K562 (cell line): ENCODE data around the gene SYNGR1. TPM values are rescaled to one million over a fixed set of nuclear protein-coding genes. Genes with fewer than 3 reads are reported as not detected.
A peak's percentile ranks its signal among the peaks of the same experiment; 100 is the strongest.

Source experiments
- ARNT ChIP-seq, 2 experiments: fragments of 450-650 bp; IDR thresholded peaks; 2 replicates each; pipeline ENCODE4 v1.6.1; 2016; ENCODE audit warnings: mild to moderate bottlenecking in 1 of 2
- CCNT2 ChIP-seq: IDR thresholded peaks from 2 replicates; pipeline ENCODE4 v1.6.1; 2011; ENCODE audit warnings: borderline replicate concordance, low read depth, mild to moderate bottlenecking, moderate library complexity, mixed read lengths, low read length; ENCODE audit not compliant: insufficient read length; ENCODE audit errors: extremely low read depth
- COPS2 ChIP-seq: fragments of 450-650 bp; conservative IDR thresholded peaks from 2 replicates; pipeline ENCODE4 v1.6.1; 2016; ENCODE audit warnings: mild to moderate bottlenecking, moderate library complexity
- CREM ChIP-seq: IDR thresholded peaks from 2 replicates; pipeline ENCODE4 v1.6.1; 2014; ENCODE audit warnings: antibody characterized with exemption, low read depth
- ELF1 ChIP-seq: fragments of 200-800 bp; sonication (Bioruptor generic); IDR thresholded peaks from 2 replicates; pipeline ENCODE4 v1.6.1; 2016; ENCODE audit warnings: missing genetic modification characterization, missing compliant biosample characterization
- HDAC6 ChIP-seq: IDR thresholded peaks from 2 replicates; pipeline ENCODE4 v1.6.1; 2012; ENCODE audit warnings: low read depth, mild to moderate bottlenecking, control low read depth, inconsistent platforms, low read length, moderate library complexity
- HIVEP1 ChIP-seq: fragments of 250-450 bp; sonication (Bioruptor Pico); IDR thresholded peaks from 2 replicates; pipeline ENCODE4 v1.4.0; 2020; ENCODE audit warnings: mild to moderate bottlenecking
- IRF2 ChIP-seq: sonication (generic); formaldehyde crosslinking; IDR thresholded peaks from 2 replicates; pipeline ENCODE4 v1.8.1; 2022; ENCODE audit warnings: mild to moderate bottlenecking, missing genetic modification reagents
- JUN ChIP-seq, 2 experiments: sonication (generic) in 1 of 2; formaldehyde crosslinking in 1 of 2; IDR thresholded peaks; 2 replicates each; pipeline versions ENCODE4 v1.6.1 to v1.8.0; 2012 to 2022; ENCODE audit warnings: borderline replicate concordance in 2 of 2, mild to moderate bottlenecking in 2 of 2, improper control_type of control experiment in 1 of 2, low read depth in 1 of 2, low read length in 1 of 2, missing genetic modification reagents in 1 of 2
- KAT7 ChIP-seq: sonication (generic); formaldehyde crosslinking; IDR thresholded peaks from 2 replicates; pipeline ENCODE4 v1.8.0; 2022; ENCODE audit warnings: missing genetic modification reagents, mild to moderate bottlenecking, borderline replicate concordance
- KDM1A ChIP-seq, 2 experiments: fragments of 450-650 bp; IDR thresholded peaks; 2 replicates each; pipeline ENCODE4 v1.6.1; 2016; ENCODE audit warnings: mild to moderate bottlenecking in 2 of 2
- MYC ChIP-seq, 2 experiments: fragments of 250-450 bp in 1 of 2; sonication (Bioruptor Pico) in 1 of 2; IDR thresholded peaks; 2 replicates each; pipeline versions ENCODE4 v1.5.1 to v1.6.1; 2012 to 2021; ENCODE audit warnings: low read depth in 2 of 2, borderline replicate concordance in 1 of 2, improper control_type of control experiment in 1 of 2, low read length in 1 of 2, mild to moderate bottlenecking in 1 of 2, moderate library complexity in 1 of 2
- NFE2L1 ChIP-seq: fragments of 450-650 bp; IDR thresholded peaks from 2 replicates; pipeline ENCODE4 v1.6.1; 2016; ENCODE audit warnings: missing genetic modification characterization, low read depth, mild to moderate bottlenecking, missing compliant biosample characterization, moderate library complexity, borderline replicate concordance
- NR2C2 ChIP-seq, 2 experiments: fragments of 200-800 bp in 1 of 2; sonication (Bioruptor generic) in 1 of 2; sonication (generic) in 1 of 2; formaldehyde crosslinking in 1 of 2; IDR thresholded peaks; 2 replicates each; pipeline versions ENCODE4 v1.6.1 to v1.8.0; 2016 to 2022; ENCODE audit warnings: mild to moderate bottlenecking in 1 of 2, missing compliant biosample characterization in 1 of 2, missing genetic modification characterization in 1 of 2, missing genetic modification reagents in 1 of 2
- NR3C1 ChIP-seq: sonication (generic); formaldehyde crosslinking; IDR thresholded peaks from 2 replicates; pipeline ENCODE4 v1.8.1; 2022; ENCODE audit warnings: missing genetic modification reagents
- SMAD2 ChIP-seq: fragments of 150-350 bp; IDR thresholded peaks from 2 replicates; pipeline ENCODE4 v1.6.1; 2014; ENCODE audit warnings: low read depth, mild to moderate bottlenecking, low read length
- SUPT5H ChIP-seq: fragments of 450-650 bp; IDR thresholded peaks from 2 replicates; pipeline ENCODE4 v1.6.1; 2016
- ZC3H8 ChIP-seq: fragments of 450-650 bp; IDR thresholded peaks from 2 replicates; pipeline ENCODE4 v1.6.1; 2017
- ZNF311 ChIP-seq: fragments of 250-450 bp; sonication (Bioruptor Pico); IDR thresholded peaks from 2 replicates; pipeline ENCODE4 v1.4.0; 2020; ENCODE audit warnings: mild to moderate bottlenecking, moderate library complexity
- ZNF445 ChIP-seq: fragments of 250-450 bp; sonication (Bioruptor Pico); IDR thresholded peaks from 2 replicates; pipeline ENCODE4 v1.4.0; 2020; ENCODE audit warnings: low read depth, mild to moderate bottlenecking, moderate library complexity
- ZNF77 ChIP-seq: fragments of 250-450 bp; sonication (Bioruptor Pico); IDR thresholded peaks from 2 replicates; pipeline ENCODE4 v1.5.0; 2020
- polyA plus RNA-seq, 8 experiments: library from polyadenylated mRNA; depleted of rRNA in 4 of 8; stranded (reverse) in 5 of 8; unstranded in 3 of 8; fragments of >200 nt; fragmentation: Nextera tagmentation in 2 of 8; fragmentation: Illumina TruSeq in 1 of 8; extraction: Ambion mirVana in 2 of 8; extraction: Trizol in 1 of 8; gene quantifications; 2 replicates each; pipeline versions ENCODE4 v1.2.1 to v1.2.3, GENCODE V29; 2011 to 2014; ENCODE audit warnings: inconsistent platforms in 1 of 8, missing spikeins in 1 of 8
- total RNA-seq, 7 experiments: library from RNA; depleted of rRNA in 6 of 7; stranded (reverse); fragments of >200 nt in 6 of 7; fragmentation: Illumina TruSeq in 2 of 7; extraction: Trizol in 2 of 7; gene quantifications; 2 replicates each; pipeline versions ENCODE4 v1.2.1 to v1.2.3, GENCODE V29; 2011 to 2021; ENCODE audit warnings: low replicate concordance in 1 of 7
- TF ChIP-seq, protein P1 (sequence below): conservative IDR thresholded peaks from 2 replicates; pipeline ENCODE4 v1.6.1; 2011; ENCODE audit warnings: low read depth, mild to moderate bottlenecking, low read length; ENCODE audit not compliant: control insufficient read depth
- TF ChIP-seq, protein P2 (sequence below): fragments of 450-650 bp; IDR thresholded peaks from 2 replicates; pipeline ENCODE4 v1.6.1; 2016; ENCODE audit warnings: antibody characterized with exemption
- TF ChIP-seq, protein P3 (sequence below): fragments of 450-650 bp; formaldehyde crosslinking; IDR thresholded peaks from 2 replicates; pipeline ENCODE4 v1.4.0; 2022; ENCODE audit warnings: missing genetic modification characterization

The SYNGR1 gene
- total and polyA plus RNA-seq, 9 of the 15 experiments (the other 6 are each of a cell fraction or from before 2014, with no cell fraction given) = 1.8 to 15.9 (median 5.5) TPM

DNA sequence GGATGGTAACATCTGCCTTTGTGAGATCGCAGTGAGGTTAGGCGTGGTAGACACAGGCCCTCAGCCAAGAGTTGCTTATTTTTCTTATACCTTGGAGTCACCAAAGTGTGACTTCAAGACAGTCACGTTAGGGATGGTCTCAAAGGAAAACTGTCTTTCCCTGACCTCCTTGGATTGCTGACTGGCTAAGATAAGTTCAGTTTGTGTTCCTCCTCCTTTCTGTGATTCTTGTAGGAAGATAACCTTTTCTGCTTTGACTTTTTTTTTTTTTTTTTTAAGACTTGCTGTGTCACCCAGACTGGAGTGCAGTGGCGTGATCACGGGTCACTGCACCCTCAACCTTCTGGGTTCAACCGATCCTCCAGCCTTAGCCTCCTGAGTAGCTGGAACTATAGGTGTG is 72.9 kb downstream of the SYNGR1 start (continued):
- TF ChIP-seq MYC (IDR thresholded peaks at IDR 0.05; ENCODE audit: low read depth, low read length) = no peak
- no peak for TF ChIP-seq MYC (CRISPR knock-in tag; IDR thresholded peaks at IDR 0.05; ENCODE audit: borderline replicate concordance, low read depth)
- TF ChIP-seq, protein P1, sequence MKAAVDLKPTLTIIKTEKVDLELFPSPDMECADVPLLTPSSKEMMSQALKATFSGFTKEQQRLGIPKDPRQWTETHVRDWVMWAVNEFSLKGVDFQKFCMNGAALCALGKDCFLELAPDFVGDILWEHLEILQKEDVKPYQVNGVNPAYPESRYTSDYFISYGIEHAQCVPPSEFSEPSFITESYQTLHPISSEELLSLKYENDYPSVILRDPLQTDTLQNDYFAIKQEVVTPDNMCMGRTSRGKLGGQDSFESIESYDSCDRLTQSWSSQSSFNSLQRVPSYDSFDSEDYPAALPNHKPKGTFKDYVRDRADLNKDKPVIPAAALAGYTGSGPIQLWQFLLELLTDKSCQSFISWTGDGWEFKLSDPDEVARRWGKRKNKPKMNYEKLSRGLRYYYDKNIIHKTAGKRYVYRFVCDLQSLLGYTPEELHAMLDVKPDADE = no peak
- no peak for TF ChIP-seq COPS2
- no peak for TF ChIP-seq ZNF311 (CRISPR knock-in tag)
- TF ChIP-seq NR2C2 (CRISPR knock-in tag; IDR thresholded peaks at IDR 0.05) = no peak
- TF ChIP-seq NR2C2 (tag; IDR thresholded peaks at IDR 0.05) = peak; percentile 75
- peak; percentile 21; the same call in 1 of the 2 replicates for TF ChIP-seq CREM
- TF ChIP-seq, protein P2, sequence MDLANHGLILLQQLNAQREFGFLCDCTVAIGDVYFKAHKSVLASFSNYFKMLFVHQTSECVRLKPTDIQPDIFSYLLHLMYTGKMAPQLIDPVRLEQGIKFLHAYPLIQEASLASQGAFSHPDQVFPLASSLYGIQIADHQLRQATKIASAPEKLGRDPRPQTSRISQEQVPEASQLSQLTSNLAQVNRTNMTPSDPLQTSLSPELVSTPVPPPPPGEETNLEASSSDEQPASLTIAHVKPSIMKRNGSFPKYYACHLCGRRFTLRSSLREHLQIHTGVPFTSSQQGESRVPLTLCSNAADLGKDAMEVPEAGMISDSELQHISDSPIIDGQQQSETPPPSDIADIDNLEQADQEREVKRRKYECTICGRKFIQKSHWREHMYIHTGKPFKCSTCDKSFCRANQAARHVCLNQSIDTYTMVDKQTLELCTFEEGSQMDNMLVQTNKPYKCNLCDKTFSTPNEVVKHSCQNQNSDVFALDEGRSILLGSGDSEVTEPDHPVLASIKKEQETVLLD = no peak
- no peak for TF ChIP-seq CCNT2
- TF ChIP-seq JUN (IDR thresholded peaks at IDR 0.05; ENCODE audit: borderline replicate concordance, low read depth, low read length) = no peak
- no peak for TF ChIP-seq JUN (CRISPR knock-in tag; IDR thresholded peaks at IDR 0.05; ENCODE audit: borderline replicate concordance)
- TF ChIP-seq ARNT (IDR thresholded peaks at IDR 0.05) = peak in 1 of 2 experiments; percentile 42; a peak in 1 of 4 replicates
- peak; percentile 93 to 94 for TF ChIP-seq KDM1A (IDR thresholded peaks at IDR 0.05)
- no peak for TF ChIP-seq HDAC6
- TF ChIP-seq KAT7 (CRISPR knock-in tag) = no peak
- TF ChIP-seq ELF1 (tag) = no peak
- no peak for TF ChIP-seq SUPT5H
- TF ChIP-seq, protein P3, sequence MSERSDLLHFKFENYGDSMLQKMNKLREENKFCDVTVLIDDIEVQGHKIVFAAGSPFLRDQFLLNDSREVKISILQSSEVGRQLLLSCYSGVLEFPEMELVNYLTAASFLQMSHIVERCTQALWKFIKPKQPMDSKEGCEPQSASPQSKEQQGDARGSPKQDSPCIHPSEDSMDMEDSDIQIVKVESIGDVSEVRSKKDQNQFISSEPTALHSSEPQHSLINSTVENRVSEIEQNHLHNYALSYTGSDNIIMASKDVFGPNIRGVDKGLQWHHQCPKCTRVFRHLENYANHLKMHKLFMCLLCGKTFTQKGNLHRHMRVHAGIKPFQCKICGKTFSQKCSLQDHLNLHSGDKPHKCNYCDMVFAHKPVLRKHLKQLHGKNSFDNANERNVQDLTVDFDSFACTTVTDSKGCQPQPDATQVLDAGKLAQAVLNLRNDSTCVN = no peak
- TF ChIP-seq NR3C1 (CRISPR knock-in tag) = no peak
- no peak for TF ChIP-seq ZNF77 (CRISPR knock-in tag)
- no peak for TF ChIP-seq NFE2L1
- TF ChIP-seq ZNF445 (CRISPR knock-in tag) = no peak
- no peak for TF ChIP-seq SMAD2
- no peak for TF ChIP-seq HIVEP1 (CRISPR knock-in tag)
- no peak for TF ChIP-seq IRF2 (CRISPR knock-in tag)
- no peak for TF ChIP-seq ZC3H8
